MM.1S (cell line): ENCODE results near the gene ETV7.

Experiments
- DNase-seq: peaks from one replicate; pipeline ENCODE4 v3.0.0-alpha.2; 2015
- H2AFZ ChIP-seq: fragments of 300-600 bp; sonication (generic); 2 replicates; pipeline ENCODE4 v1.6.0; 2016; ENCODE audit warnings: antibody characterized with exemption, low read length
- H3F3A ChIP-seq: fragments of 300-600 bp; sonication (generic); 2 replicates; pipeline ENCODE4 v1.6.1; 2016; ENCODE audit warnings: mild to moderate bottlenecking, antibody characterized with exemption, low read length, moderate library complexity, mixed read lengths; ENCODE audit not compliant: insufficient read depth
- H3K27ac ChIP-seq: fragments of 300-600 bp; sonication (generic); 2 replicates; pipeline ENCODE4 v1.5.1; 2016; ENCODE audit warnings: mild to moderate bottlenecking, low read length
- H3K27me3 ChIP-seq: fragments of 300-600 bp; sonication (generic); replicated peaks from 2 replicates; pipeline ENCODE4 v1.6.0; 2016; ENCODE audit warnings: low read length; ENCODE audit not compliant: insufficient read depth
- H3K36me3 ChIP-seq: fragments of 300-600 bp; sonication (generic); replicated peaks from 2 replicates; pipeline ENCODE4 v1.6.1; 2016; ENCODE audit warnings: mild to moderate bottlenecking, low read length, mixed read lengths; ENCODE audit not compliant: insufficient read depth
- H3K4me1 ChIP-seq: fragments of 300-600 bp; sonication (generic); 2 replicates; pipeline ENCODE4 v1.6.1; 2016; ENCODE audit warnings: low read length, mixed read lengths
- H3K4me2 ChIP-seq: fragments of 300-600 bp; sonication (generic); 2 replicates; pipeline ENCODE4 v1.6.0; 2016; ENCODE audit warnings: low read depth, low read length
- H3K4me3 ChIP-seq: fragments of 300-600 bp; sonication (generic); 2 replicates; pipeline ENCODE4 v1.5.1; 2016; ENCODE audit warnings: low read length, mixed read lengths
- H3K79me2 ChIP-seq: fragments of 300-600 bp; sonication (generic); 2 replicates; pipeline ENCODE4 v1.6.1; 2016; ENCODE audit warnings: mixed run types, low read length, mixed read lengths
- H3K9ac ChIP-seq: fragments of 300-600 bp; sonication (generic); 2 replicates; pipeline ENCODE4 v1.6.1; 2016; ENCODE audit warnings: low read length, mixed read lengths
- H3K9me2 ChIP-seq: fragments of 300-600 bp; sonication (generic); replicated peaks from 2 replicates; pipeline ENCODE4 v1.6.1; 2016; ENCODE audit warnings: mild to moderate bottlenecking, low read length, mixed read lengths; ENCODE audit not compliant: insufficient read depth
- H3K9me3 ChIP-seq: fragments of 300-600 bp; sonication (generic); replicated peaks from 2 replicates; pipeline ENCODE4 v1.6.1; 2016; ENCODE audit warnings: mild to moderate bottlenecking, low read length, mixed read lengths; ENCODE audit not compliant: insufficient read depth
- H4K20me1 ChIP-seq: fragments of 300-600 bp; sonication (generic); 2 replicates; pipeline ENCODE4 v1.6.1; 2016; ENCODE audit warnings: mild to moderate bottlenecking, low read length, moderate library complexity, mixed read lengths; ENCODE audit not compliant: insufficient read depth
- CTCF ChIP-seq: fragments of 300-600 bp; sonication (generic); IDR thresholded peaks from 2 replicates; pipeline ENCODE4 v1.5.1; 2016; ENCODE audit warnings: antibody characterized with exemption, low read length, mixed read lengths
- EZH2 ChIP-seq: fragments of 300-600 bp; sonication (generic); optimal IDR thresholded peaks from 2 replicates; pipeline ENCODE3; 2017; ENCODE audit warnings: low read depth, mild to moderate bottlenecking, antibody characterized with exemption, low read length, mixed read lengths
- EZH2phosphoT487 ChIP-seq: fragments of 300-600 bp; sonication (generic); IDR thresholded peaks from 2 replicates; pipeline ENCODE4 v1.6.1; 2018; ENCODE audit warnings: antibody characterized with exemption, low read length

ETV7 gene

GRCh38 chr6:36326356-36326995 is 61.0 kb downstream of the ETV7 start:
- no peaks in the 10 kb centered on the region for H3K36me3 ChIP-seq
- no peak overlapping the region for H3K4me2 ChIP-seq
- H2AFZ ChIP-seq: no peak overlapping the region
- no peak overlapping the region for H3K4me3 ChIP-seq
- H3K9me2 ChIP-seq: no peaks in the 10 kb centered on the region
- no peaks in the 10 kb centered on the region; the same call in 1 of the 2 replicates for H3K27me3 ChIP-seq
- H3F3A ChIP-seq: no peaks in the 10 kb centered on the region
- no peaks in the 10 kb centered on the region for H4K20me1 ChIP-seq
- H3K9ac ChIP-seq: no peak overlapping the region
- H3K79me2 ChIP-seq: no peaks in the 10 kb centered on the region
- no peaks in the 10 kb centered on the region for H3K4me1 ChIP-seq
- no peaks in the 10 kb centered on the region for H3K9me3 ChIP-seq
- no peak overlapping the region for H3K27ac ChIP-seq
- TF ChIP-seq CTCF (no peak), EZH2 (no peak), EZH2phosphoT487 (no peak)
- DNase-seq: no peak

- no peaks in the 10 kb centered on the region for H3K9me3 ChIP-seq
- H3K27ac ChIP-seq: no peak overlapping the region
- TF ChIP-seq EZH2 (no peak), CTCF (no peak), EZH2phosphoT487 (no peak)
- H2AFZ ChIP-seq: no peak overlapping the region
- no peaks in the 10 kb centered on the region for H4K20me1 ChIP-seq
- H3K79me2 ChIP-seq: no peaks in the 10 kb centered on the region
- H3K27me3 ChIP-seq: no peaks in the 10 kb centered on the region; the same call in 1 of the 2 replicates
- no peak overlapping the region for H3K9ac ChIP-seq
- no peak overlapping the region for H3K4me3 ChIP-seq
- H3K9me2 ChIP-seq: no peaks in the 10 kb centered on the region
- no peaks in the 10 kb centered on the region for H3K36me3 ChIP-seq
- H3K4me1 ChIP-seq: no peaks in the 10 kb centered on the region
- H3F3A ChIP-seq: no peaks in the 10 kb centered on the region
- no peak overlapping the region for H3K4me2 ChIP-seq
- DNase-seq: no peak
Observed at GRCh38 chr6:36324715-36325114, 62.8 kb downstream of the ETV7 start.

GRCh38 chr6:36324191-36324590 is 63.3 kb downstream of the ETV7 start:
- Histone ChIP-seq H4K20me1 (no peaks in the 10 kb centered on the region), H3K4me3 (no peak overlapping the region), H3K4me1 (peaks cover under 1% of the 10 kb centered on the region; the same call in 1 of the 2 replicates), H3K9me3 (no peaks in the 10 kb centered on the region), H3K27me3 (no peaks in the 10 kb centered on the region; the same call in 1 of the 2 replicates), H3K27ac (no peak overlapping the region), H3K4me2 (no peak overlapping the region), H2AFZ (no peak overlapping the region), H3K9me2 (no peaks in the 10 kb centered on the region), H3K9ac (no peak overlapping the region), H3K79me2 (no peaks in the 10 kb centered on the region), H3K36me3 (no peaks in the 10 kb centered on the region), H3F3A (no peaks in the 10 kb centered on the region)
- TF ChIP-seq CTCF: no peak
- TF ChIP-seq EZH2: no peak
- TF ChIP-seq EZH2phosphoT487: no peak
- no peak for DNase-seq
